DOHH2 (cell line): ENCODE data around the gene CD40.

Experiments used
- H3F3A ChIP-seq: fragments of 200-600 bp; sonication (generic), shearing (Covaris generic); 2 replicates; pipeline ENCODE4 v1.6.0; 2016; ENCODE audit warnings: antibody characterized with exemption, mild to moderate bottlenecking; ENCODE audit not compliant: control insufficient read depth, insufficient read depth
- H3K27ac ChIP-seq: fragments of 200-600 bp; sonication (generic); 2 replicates; pipeline ENCODE4 v1.5.1; 2014; ENCODE audit warnings: low read depth, mild to moderate bottlenecking, low read length, moderate library complexity
- H3K27me3 ChIP-seq: fragments of 200-600 bp; sonication (generic); 2 replicates; pipeline ENCODE4 v1.6.1; 2014; ENCODE audit warnings: mild to moderate bottlenecking, low read length, mixed read lengths; ENCODE audit not compliant: control insufficient read depth
- H3K36me3 ChIP-seq: fragments of 200-600 bp; sonication (generic); 2 replicates; pipeline ENCODE4 v1.6.1; 2014; ENCODE audit warnings: mild to moderate bottlenecking, low read length, moderate library complexity, mixed read lengths; ENCODE audit not compliant: control insufficient read depth
- H3K4me1 ChIP-seq: fragments of 200-600 bp; sonication (generic); 2 replicates; pipeline ENCODE4 v1.6.1; 2014; ENCODE audit warnings: mild to moderate bottlenecking, low read length, mixed read lengths; ENCODE audit not compliant: control insufficient read depth
- H3K4me2 ChIP-seq: fragments of 200-600 bp; sonication (generic); 2 replicates; pipeline ENCODE4 v1.6.0; 2014; ENCODE audit warnings: mild to moderate bottlenecking, low read length, moderate library complexity
- H3K4me3 ChIP-seq: fragments of 200-600 bp; sonication (generic); 2 replicates; pipeline ENCODE4 v1.5.1; 2014; ENCODE audit warnings: mild to moderate bottlenecking, low read length, mixed read lengths
- H3K79me2 ChIP-seq: fragments of 200-600 bp; sonication (generic); 2 replicates; pipeline ENCODE4 v1.6.1; 2014; ENCODE audit warnings: mild to moderate bottlenecking, low read length, mixed read lengths; ENCODE audit not compliant: control insufficient read depth
- H3K9me2 ChIP-seq: fragments of 200-600 bp; sonication (generic); replicated peaks from 2 replicates; pipeline ENCODE4 v1.6.1; 2014; ENCODE audit warnings: mild to moderate bottlenecking, low read length, mixed read lengths; ENCODE audit not compliant: control insufficient read depth
- H3K9me3 ChIP-seq: fragments of 200-600 bp; sonication (generic); 2 replicates; pipeline ENCODE4 v1.6.1; 2014; ENCODE audit warnings: antibody characterized with exemption, low read length, mixed read lengths; ENCODE audit not compliant: control insufficient read depth, insufficient read depth
- H4K20me1 ChIP-seq: fragments of 200-600 bp; sonication (generic); 2 replicates; pipeline ENCODE4 v1.6.0; 2014; ENCODE audit warnings: low read depth, mild to moderate bottlenecking, antibody characterized with exemption, low read length, moderate library complexity; ENCODE audit not compliant: control insufficient read depth, insufficient read depth
- EZH2phosphoT487 ChIP-seq: fragments of 200-600 bp; sonication (generic); IDR thresholded peaks from 2 replicates; pipeline ENCODE4 v1.6.1; 2017; ENCODE audit warnings: borderline replicate concordance, mild to moderate bottlenecking, antibody characterized with exemption, low read length, moderate library complexity, mixed read lengths
- TF ChIP-seq, protein P1 (sequence below): fragments of 200-600 bp; sonication (generic); IDR thresholded peaks from one replicate; pipeline ENCODE4 v1.5.1; 2014; ENCODE audit warnings: antibody characterized with exemption, mild to moderate bottlenecking, low read depth, low read length; ENCODE audit not compliant: poor library complexity, severe bottlenecking

Gene CD40

DNA sequence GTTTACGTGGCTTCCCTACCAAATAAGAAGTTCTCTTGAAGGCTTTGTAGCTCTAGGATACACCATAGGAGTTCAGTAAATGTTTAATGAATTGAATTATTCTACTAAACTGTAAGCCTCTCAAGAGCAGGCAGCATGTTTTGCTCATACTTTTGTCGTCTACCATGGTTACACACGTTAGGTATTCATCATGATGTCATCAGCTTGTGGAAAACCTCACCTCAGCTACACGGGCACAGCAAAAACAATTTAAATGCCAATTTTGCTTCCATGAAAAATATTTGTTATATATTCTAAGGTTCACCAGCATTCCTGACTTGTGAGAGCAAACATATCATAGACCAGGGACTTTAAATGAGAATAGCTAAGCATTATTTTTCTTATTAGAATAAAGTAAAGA lies 45.1 kb upstream of the CD40 start:
- H3K9me2 ChIP-seq, result no peaks in the 10 kb centered on the region
- no peaks in the 10 kb centered on the region for H3K9me3 ChIP-seq
- no peaks in the 10 kb centered on the region for H3K27me3 ChIP-seq
- H3K27ac ChIP-seq, result no peak overlapping the region
- peaks cover 26% of the 10 kb centered on the region for H3K79me2 ChIP-seq
- peaks cover 65% of the 10 kb centered on the region for H3K36me3 ChIP-seq
- no peaks in the 10 kb centered on the region for H3F3A ChIP-seq
- H3K4me3 ChIP-seq, result no peak overlapping the region
- TF ChIP-seq, protein P1, sequence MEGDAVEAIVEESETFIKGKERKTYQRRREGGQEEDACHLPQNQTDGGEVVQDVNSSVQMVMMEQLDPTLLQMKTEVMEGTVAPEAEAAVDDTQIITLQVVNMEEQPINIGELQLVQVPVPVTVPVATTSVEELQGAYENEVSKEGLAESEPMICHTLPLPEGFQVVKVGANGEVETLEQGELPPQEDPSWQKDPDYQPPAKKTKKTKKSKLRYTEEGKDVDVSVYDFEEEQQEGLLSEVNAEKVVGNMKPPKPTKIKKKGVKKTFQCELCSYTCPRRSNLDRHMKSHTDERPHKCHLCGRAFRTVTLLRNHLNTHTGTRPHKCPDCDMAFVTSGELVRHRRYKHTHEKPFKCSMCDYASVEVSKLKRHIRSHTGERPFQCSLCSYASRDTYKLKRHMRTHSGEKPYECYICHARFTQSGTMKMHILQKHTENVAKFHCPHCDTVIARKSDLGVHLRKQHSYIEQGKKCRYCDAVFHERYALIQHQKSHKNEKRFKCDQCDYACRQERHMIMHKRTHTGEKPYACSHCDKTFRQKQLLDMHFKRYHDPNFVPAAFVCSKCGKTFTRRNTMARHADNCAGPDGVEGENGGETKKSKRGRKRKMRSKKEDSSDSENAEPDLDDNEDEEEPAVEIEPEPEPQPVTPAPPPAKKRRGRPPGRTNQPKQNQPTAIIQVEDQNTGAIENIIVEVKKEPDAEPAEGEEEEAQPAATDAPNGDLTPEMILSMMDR, result no peak
- TF ChIP-seq EZH2phosphoT487, result no peak
- no peaks in the 10 kb centered on the region for H3K4me1 ChIP-seq
- H3K4me2 ChIP-seq, result no peak overlapping the region
- peaks cover 14% of the 10 kb centered on the region; the same call in 1 of the 2 replicates for H4K20me1 ChIP-seq

- no peaks in the 10 kb centered on the region for H3K9me3 ChIP-seq
- H3K27me3 ChIP-seq, result no peaks in the 10 kb centered on the region
- H3K36me3 ChIP-seq, result peaks cover 65% of the 10 kb centered on the region
- H3K4me3 ChIP-seq, result no peak overlapping the region
- H3K4me1 ChIP-seq, result no peaks in the 10 kb centered on the region
- H4K20me1 ChIP-seq, result peaks cover 14% of the 10 kb centered on the region; the same call in 1 of the 2 replicates
- H3K79me2 ChIP-seq, result peaks cover 30% of the 10 kb centered on the region
- H3K27ac ChIP-seq, result no peak overlapping the region
- TF ChIP-seq, protein P1, result no peak
- no peak for TF ChIP-seq EZH2phosphoT487
- no peak overlapping the region for H3K4me2 ChIP-seq
- no peaks in the 10 kb centered on the region for H3F3A ChIP-seq
- H3K9me2 ChIP-seq, result no peaks in the 10 kb centered on the region
These were observed 44.7 kb upstream of the CD40 start for GRCh38 chr20:46073443-46073842.

GRCh38 chr20:46074006-46074405 lies 44.1 kb upstream of the CD40 start:
- H3K79me2 ChIP-seq, result peaks cover 36% of the 10 kb centered on the region
- no peaks in the 10 kb centered on the region for H3K27me3 ChIP-seq
- no peaks in the 10 kb centered on the region for H3F3A ChIP-seq
- H4K20me1 ChIP-seq, result peaks cover 14% of the 10 kb centered on the region; the same call in 1 of the 2 replicates
- H3K4me1 ChIP-seq, result no peaks in the 10 kb centered on the region
- no peak overlapping the region for H3K4me2 ChIP-seq
- H3K9me3 ChIP-seq, result no peaks in the 10 kb centered on the region
- H3K4me3 ChIP-seq, result no peak overlapping the region
- H3K27ac ChIP-seq, result no peak overlapping the region
- H3K36me3 ChIP-seq, result peaks cover 66% of the 10 kb centered on the region
- no peaks in the 10 kb centered on the region for H3K9me2 ChIP-seq
- TF ChIP-seq EZH2phosphoT487, result no peak
- TF ChIP-seq, protein P1, result no peak
